Hepatic stellate cell (primary cell): Measurements from ENCODE around the gene YTHDC1.
"Not testable (repeated sequence)": the region's sequence is repeated elsewhere in the genome, so short reads cannot be mapped to it uniquely, and the experiment has no call there.

Experiments used
- DNase-seq: peaks from one replicate; pipeline ENCODE4 v3.0.0; 2011; ENCODE audit warnings: low spot score

YTHDC1 gene

DNA sequence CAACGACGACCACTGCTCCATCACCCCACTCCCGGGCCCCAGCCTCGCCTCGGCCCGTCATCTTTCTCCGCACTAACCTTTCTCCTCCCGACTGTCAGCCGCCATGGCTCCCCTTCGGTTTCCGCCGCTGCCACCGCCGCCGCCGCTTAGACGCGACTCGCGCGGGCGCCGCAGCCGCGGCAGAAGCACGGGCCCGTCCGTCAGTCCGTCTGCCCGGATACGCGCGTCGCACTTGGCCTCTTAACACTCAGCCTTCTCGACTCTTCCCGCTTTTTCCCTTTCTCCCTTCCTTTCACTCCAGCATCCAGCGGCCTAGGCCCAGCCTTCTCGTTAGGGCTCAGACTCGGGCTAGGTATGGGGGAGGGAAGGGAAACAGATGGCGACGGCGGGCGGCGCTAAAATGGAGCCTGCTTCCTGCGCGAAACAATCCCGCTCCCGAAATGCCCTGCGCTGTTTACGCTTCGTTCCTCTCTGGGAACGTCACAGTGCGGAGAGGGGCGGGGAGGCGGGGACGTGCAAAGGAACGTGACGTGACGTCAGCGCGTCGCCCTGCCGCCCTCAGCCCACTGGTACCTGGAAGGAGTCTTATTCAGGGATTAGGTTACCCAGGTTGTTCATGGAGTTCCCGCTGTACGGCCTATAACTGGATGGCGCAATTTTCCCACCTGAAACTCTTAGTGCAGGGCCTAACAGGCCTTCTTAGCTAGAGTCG is at the start of gene YTHDC1:
YTHDC1 (minus strand) TSS at position 442 of the 712 bp plus-strand sequence; CDS start at position 105, 337 bp downstream.
- DNase-seq: peak; percentile 87

- DNase-seq: no peak
Observed at GRCh38 chr4:68399306-68399705, 49.4 kb upstream of the YTHDC1 start.

DNA sequence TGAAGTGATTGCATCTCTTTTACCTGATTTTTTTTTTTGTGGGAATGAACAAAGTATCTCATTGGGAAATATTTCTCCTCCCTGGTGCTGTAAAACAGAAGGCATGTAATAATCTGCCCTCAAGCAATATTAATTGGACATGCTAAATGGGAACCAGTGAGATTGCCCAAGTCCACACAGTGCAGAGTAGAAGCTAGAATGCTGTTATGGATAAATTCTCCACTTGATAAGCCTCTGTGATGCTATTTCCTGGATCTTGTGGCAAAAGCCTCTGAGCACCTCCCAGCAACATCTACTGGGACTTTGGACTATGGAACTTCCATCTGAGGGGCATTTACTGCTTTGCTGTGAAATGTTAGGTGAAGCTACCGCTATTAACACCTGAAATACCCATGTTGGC is 46.9 kb upstream of the YTHDC1 start:
- no peak for DNase-seq

GRCh38 chr4:68391436-68391835 is 41.5 kb upstream of the YTHDC1 start:
- no peak for DNase-seq

- no peak for DNase-seq
Observed at GRCh38 chr4:68390205-68390935, 40.5 kb upstream of the YTHDC1 start.

DNA sequence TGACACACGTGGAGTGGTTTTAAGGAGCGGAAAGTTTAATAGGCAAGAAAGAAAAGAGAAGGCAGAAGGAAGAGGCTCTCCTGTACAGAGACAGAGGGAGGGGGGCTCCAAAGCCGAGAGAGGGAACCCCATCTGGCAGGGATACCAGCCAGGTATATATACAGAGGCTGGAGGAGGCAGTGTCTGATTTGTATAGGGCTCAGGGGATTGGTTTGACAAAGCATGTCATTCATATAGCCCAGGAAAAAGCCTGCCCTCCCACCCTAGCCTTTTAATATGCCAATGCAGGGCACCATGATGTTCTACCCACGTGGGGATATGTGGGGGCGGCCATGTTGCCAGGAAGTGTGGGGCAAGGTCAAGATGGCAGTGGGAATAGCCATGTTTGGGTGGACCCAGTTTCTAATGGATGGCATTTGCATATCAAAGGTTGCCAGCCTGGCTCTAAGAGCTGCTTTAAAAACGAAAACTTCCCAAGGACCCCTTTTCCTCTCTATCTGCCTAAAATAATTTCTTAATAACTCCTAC is 39.6 kb upstream of the YTHDC1 start:
- DNase-seq: not testable (repeated sequence)

DNA sequence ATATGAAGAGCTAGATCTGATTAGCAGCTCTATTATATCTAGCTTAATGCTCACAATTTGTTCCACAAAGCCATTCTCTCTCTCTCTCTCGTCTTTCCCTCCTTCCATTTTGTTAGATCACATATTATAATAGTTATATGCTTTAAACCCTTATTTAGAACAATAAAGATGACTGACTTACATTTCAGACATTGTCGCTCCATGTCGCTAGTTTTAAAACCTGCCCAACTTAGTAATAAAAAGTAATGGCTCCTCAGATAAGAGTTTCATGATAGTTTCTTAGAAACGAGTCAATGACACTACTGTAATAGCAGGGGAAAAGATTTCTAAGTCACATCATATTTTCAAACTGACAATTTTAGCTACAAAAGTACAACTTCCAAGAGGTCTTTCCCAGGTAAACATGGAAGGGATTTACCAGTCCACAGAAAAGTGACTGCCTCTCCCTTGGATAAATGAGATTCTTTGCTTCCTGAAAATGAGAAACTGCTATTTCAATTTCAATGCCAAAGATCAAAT is 38.5 kb upstream of the YTHDC1 start:
- no peak for DNase-seq

DNA sequence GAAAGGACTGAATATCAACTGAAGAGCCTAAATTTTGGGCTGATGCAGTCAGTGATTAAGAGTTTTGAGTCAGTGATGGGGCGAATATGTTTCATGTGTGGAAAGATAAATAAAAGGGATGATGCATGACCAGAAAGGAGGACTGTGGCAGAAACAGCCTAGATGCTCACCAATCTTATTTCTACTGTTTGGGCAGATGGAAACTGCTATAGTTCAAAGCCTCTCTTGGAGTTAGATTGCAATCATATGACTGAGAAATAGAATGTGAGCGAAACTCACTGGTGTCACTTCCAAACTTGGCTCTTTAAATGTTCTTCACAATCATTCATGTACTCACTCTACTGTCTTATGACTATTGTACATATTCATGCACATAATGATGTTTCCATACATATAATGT is 35.4 kb upstream of the YTHDC1 start:
- no peak for DNase-seq

GRCh38 chr4:68383115-68383514 is 33.2 kb upstream of the YTHDC1 start:
- DNase-seq: no peak

GRCh38 chr4:68378226-68378625 is 28.3 kb upstream of the YTHDC1 start:
- no peak for DNase-seq

- peak; percentile 54 for DNase-seq
Observed at GRCh38 chr4:68375667-68376559, 26.0 kb upstream of the YTHDC1 start.

- peak; percentile 52 for DNase-seq
Observed at GRCh38 chr4:68373513-68373912, 23.6 kb upstream of the YTHDC1 start.

DNA sequence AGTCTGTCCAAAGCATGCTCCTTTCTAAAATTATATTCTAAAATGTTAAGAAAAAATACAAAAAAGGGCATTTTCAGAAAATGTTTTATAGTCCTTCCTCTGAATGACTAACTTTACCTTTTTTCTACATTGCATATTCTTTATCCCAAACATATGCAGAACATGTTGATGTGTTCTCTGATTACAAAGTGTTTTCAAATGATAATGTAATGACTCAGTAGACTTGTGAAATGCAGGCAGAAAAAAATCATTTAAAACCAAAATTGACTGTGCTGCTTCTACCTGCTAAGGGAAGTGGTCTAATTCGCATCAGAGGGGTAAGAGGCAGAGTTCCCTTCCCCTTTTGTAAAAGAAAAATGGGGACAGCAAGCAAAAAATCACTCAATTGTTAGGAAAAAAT is 22.7 kb upstream of the YTHDC1 start:
- DNase-seq: no peak

- DNase-seq: no peak
Observed at GRCh38 chr4:68369142-68369805, 19.4 kb upstream of the YTHDC1 start.

GRCh38 chr4:68368691-68369131 is 18.8 kb upstream of the YTHDC1 start:
- DNase-seq: no peak

DNA sequence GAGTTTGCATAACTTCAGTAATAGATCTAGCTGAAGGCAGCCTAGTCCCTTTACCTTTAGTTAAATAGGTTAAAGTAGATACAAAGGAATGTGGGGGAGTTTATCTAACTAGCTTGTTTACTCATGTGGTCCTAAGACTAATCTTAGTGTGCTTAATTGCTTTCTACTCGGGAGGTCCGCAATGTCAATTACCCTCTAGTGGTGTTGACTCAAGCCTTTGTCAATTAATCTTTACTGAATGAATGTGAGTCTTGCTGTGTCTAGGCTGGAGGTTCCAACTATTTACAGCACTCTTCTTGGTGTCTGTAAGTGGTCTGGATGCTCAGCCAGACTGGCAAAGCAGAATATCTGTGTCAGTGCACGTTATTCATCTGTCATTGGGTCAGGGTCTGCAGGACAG is 17.9 kb upstream of the YTHDC1 start:
- DNase-seq: no peak

- no peak for DNase-seq
Observed at GRCh38 chr4:68366600-68366999, 16.7 kb upstream of the YTHDC1 start.

DNA sequence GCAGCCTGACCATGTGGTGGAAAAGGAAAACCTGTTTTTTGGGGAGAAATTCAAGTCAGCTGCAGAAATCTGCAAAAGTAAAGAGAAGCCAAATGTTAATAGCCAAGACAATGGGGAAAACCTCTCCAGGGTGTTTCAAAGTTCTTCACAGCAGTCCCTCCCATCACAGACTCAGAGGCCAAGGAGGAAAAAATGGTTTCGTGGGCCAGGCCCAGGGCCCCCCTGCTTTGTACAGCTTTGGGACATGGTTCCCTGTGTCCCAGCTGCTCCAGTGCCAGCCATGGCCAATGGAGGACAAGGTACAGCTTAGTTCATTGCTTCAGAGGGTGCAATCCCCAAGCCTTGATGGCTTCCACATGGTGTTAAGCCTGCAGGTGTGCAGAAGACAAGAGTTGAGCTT is 15.2 kb upstream of the YTHDC1 start:
- DNase-seq: no peak

- no peak for DNase-seq
Observed at GRCh38 chr4:68361146-68361589, 11.3 kb upstream of the YTHDC1 start.

- no peak for DNase-seq
Observed at GRCh38 chr4:68360231-68360968, 10.5 kb upstream of the YTHDC1 start.

GRCh38 chr4:68359508-68359907 is 9.6 kb upstream of the YTHDC1 start:
- DNase-seq: no peak
